HepG2 (cell line): ENCODE measurements around the gene GRAP. TPM values are rescaled to one million over a fixed set of nuclear protein-coding genes. Genes with fewer than 3 reads are reported as not detected.
A peak's percentile ranks its signal among the peaks of the same experiment; 100 is the strongest.

Experiments used
- AHR ChIP-seq: IDR thresholded peaks from 2 replicates; pipeline ENCODE4 v1.6.1; 2018; ENCODE audit warnings: missing genetic modification reagents, missing compliant biosample characterization
- ATAD3A ChIP-seq: sonication (generic); formaldehyde crosslinking; IDR thresholded peaks from 2 replicates; pipeline ENCODE4 v1.4.0; 2020; ENCODE audit warnings: missing genetic modification reagents
- CREM ChIP-seq, 2 experiments: sonication (generic) in 1 of 2; formaldehyde crosslinking in 1 of 2; IDR thresholded peaks; 2 replicates each; pipeline versions ENCODE4 v1.4.0 to v1.6.1; 2016 to 2020; ENCODE audit warnings: antibody characterized with exemption in 1 of 2, mild to moderate bottlenecking in 1 of 2, missing genetic modification reagents in 1 of 2
- E2F2 ChIP-seq: sonication (generic); formaldehyde crosslinking; IDR thresholded peaks from 2 replicates; pipeline ENCODE4 v1.4.0; 2020; ENCODE audit warnings: missing genetic modification reagents, borderline replicate concordance
- ETV6 ChIP-seq: sonication (generic); formaldehyde crosslinking; conservative IDR thresholded peaks from 2 replicates; pipeline ENCODE4 v1.4.0; 2020; ENCODE audit warnings: missing genetic modification reagents
- HMGXB4 ChIP-seq, 2 experiments: sonication (generic) in 1 of 2; formaldehyde crosslinking in 1 of 2; IDR thresholded peaks; 2 replicates each; pipeline versions ENCODE4 v1.4.0 to v1.6.1; 2018 to 2020; ENCODE audit warnings: missing genetic modification reagents in 2 of 2, borderline replicate concordance in 1 of 2, low read depth in 1 of 2, mild to moderate bottlenecking in 1 of 2, missing biosample characterization in 1 of 2
- JARID2 ChIP-seq: sonication (generic); formaldehyde crosslinking; IDR thresholded peaks from 2 replicates; pipeline ENCODE4 v1.8.1; 2023; ENCODE audit warnings: missing genetic modification reagents, inconsistent platforms; ENCODE audit not compliant: insufficient replicate concordance
- KMT2A ChIP-seq: sonication (generic); formaldehyde crosslinking; IDR thresholded peaks from 2 replicates; pipeline ENCODE4 v1.4.0; 2020; ENCODE audit warnings: missing genetic modification reagents
- PLRG1 ChIP-seq: fragments of 450-650 bp; conservative IDR thresholded peaks from 2 replicates; pipeline ENCODE4 v1.6.1; 2016
- PRDM15 ChIP-seq: sonication (generic); formaldehyde crosslinking; IDR thresholded peaks from 2 replicates; pipeline ENCODE4 v1.4.0; 2020; ENCODE audit warnings: missing genetic modification reagents
- RBM39 ChIP-seq: fragments of 200-400 bp; formaldehyde crosslinking; IDR thresholded peaks from one replicate; pipeline ENCODE4 v1.6.1; 2018; ENCODE audit warnings: antibody characterized with exemption, mild to moderate bottlenecking, low read depth, low read length; ENCODE audit not compliant: poor library complexity, severe bottlenecking
- RFXAP ChIP-seq: sonication (generic); formaldehyde crosslinking; IDR thresholded peaks from 2 replicates; pipeline ENCODE4 v1.4.0; 2020; ENCODE audit warnings: missing genetic modification reagents, borderline replicate concordance
- SMAD1 ChIP-seq: sonication (generic); formaldehyde crosslinking; IDR thresholded peaks from 2 replicates; pipeline ENCODE4 v1.4.0; 2020; ENCODE audit warnings: missing genetic modification reagents, low read depth, mild to moderate bottlenecking, borderline replicate concordance
- SP2 ChIP-seq: sonication (generic); formaldehyde crosslinking; IDR thresholded peaks from 2 replicates; pipeline ENCODE4 v1.5.1; 2020; ENCODE audit warnings: mild to moderate bottlenecking, missing genetic modification reagents
- TBX2 ChIP-seq: sonication (generic); formaldehyde crosslinking; IDR thresholded peaks from 2 replicates; pipeline ENCODE4 v1.5.0; 2020; ENCODE audit warnings: missing genetic modification reagents, mild to moderate bottlenecking, borderline replicate concordance
- TRIM24 ChIP-seq: sonication (generic); formaldehyde crosslinking; IDR thresholded peaks from 2 replicates; pipeline ENCODE4 v1.8.0; 2022; ENCODE audit warnings: mild to moderate bottlenecking, missing genetic modification reagents
- ZNF143 ChIP-seq: sonication (generic); formaldehyde crosslinking; IDR thresholded peaks from 2 replicates; pipeline ENCODE4 v1.4.0; 2020; ENCODE audit warnings: missing genetic modification reagents
- ZNF337 ChIP-seq: sonication (generic); formaldehyde crosslinking; IDR thresholded peaks from 2 replicates; pipeline ENCODE4 v1.5.1; 2020; ENCODE audit warnings: missing genetic modification reagents, low read depth, mild to moderate bottlenecking, borderline replicate concordance
- ZNF432 ChIP-seq: sonication (generic); formaldehyde crosslinking; IDR thresholded peaks from 2 replicates; pipeline ENCODE4 v1.5.0; 2020; ENCODE audit warnings: missing genetic modification reagents, mild to moderate bottlenecking, borderline replicate concordance
- ZNF547 ChIP-seq: sonication (generic); formaldehyde crosslinking; IDR thresholded peaks from 2 replicates; pipeline ENCODE4 v1.5.1; 2020; ENCODE audit warnings: mild to moderate bottlenecking, missing genetic modification reagents
- ZNF550 ChIP-seq: sonication (generic); formaldehyde crosslinking; IDR thresholded peaks from 2 replicates; pipeline ENCODE4 v1.4.0; 2020; ENCODE audit warnings: mild to moderate bottlenecking, missing genetic modification reagents, borderline replicate concordance
- ZSCAN31 ChIP-seq: sonication (generic); formaldehyde crosslinking; IDR thresholded peaks from 2 replicates; pipeline ENCODE4 v1.5.0; 2020; ENCODE audit warnings: low read depth, mild to moderate bottlenecking, missing genetic modification reagents
- polyA plus RNA-seq, 8 experiments: library from polyadenylated mRNA; depleted of rRNA in 3 of 8; stranded (reverse) in 7 of 8; unstranded in 1 of 8; fragments of >200 nt; fragmentation: Illumina TruSeq in 4 of 8; extraction: Trizol in 4 of 8; gene quantifications; 2 replicates each; pipeline versions ENCODE4 v1.2.1 to v1.2.3, GENCODE V29; 2011 to 2016; ENCODE audit warnings: low read depth in 4 of 8, missing spikeins in 1 of 8, mixed read lengths in 1 of 8; ENCODE audit not compliant: insufficient read depth in 1 of 8
- total RNA-seq, 5 experiments: library from RNA; depleted of rRNA; stranded (reverse); fragments of >200 nt; fragmentation: Illumina TruSeq; extraction: Trizol; gene quantifications; 2 replicates each; pipeline ENCODE4 v1.2.3, GENCODE V29; 2016; ENCODE audit warnings: low read depth in 1 of 5

The GRAP gene
- total and polyA plus RNA-seq, 2 of the 13 experiments (the other 11 are each of a cell fraction or from before 2014, with no cell fraction given): 0.77 to 1.7 TPM

- TF ChIP-seq HMGXB4 (CRISPR knock-in tag; IDR thresholded peaks at IDR 0.05; ENCODE audit: borderline replicate concordance in 1 of 2, low read depth in 1 of 2): peak; percentile 11 to 13; a peak in 2 of 4 replicates
- no peak for TF ChIP-seq SP2 (CRISPR knock-in tag)
- TF ChIP-seq PRDM15: peak; percentile 36; the same call in 1 of the 2 replicates
- no peak for TF ChIP-seq TRIM24 (CRISPR knock-in tag)
- TF ChIP-seq ZNF337 (CRISPR knock-in tag): no peak
- no peak for TF ChIP-seq PLRG1
- TF ChIP-seq AHR: no peak
- TF ChIP-seq ZNF143 (CRISPR knock-in tag): 0 out of 2 replicates have a peak, but pooled peaks have one; percentile 26
- TF ChIP-seq ZNF550 (CRISPR knock-in tag): peak; percentile 63; the same call in 1 of the 2 replicates
- TF ChIP-seq JARID2 (CRISPR knock-in tag): no peak
- no peak for TF ChIP-seq ZNF432
- peak; percentile 3 for TF ChIP-seq RBM39
- no peak for TF ChIP-seq E2F2 (CRISPR knock-in tag)
- TF ChIP-seq KMT2A: peak; percentile 45; the same call in 1 of the 2 replicates
- TF ChIP-seq SMAD1 (CRISPR knock-in tag): 0 out of 2 replicates have a peak, but pooled peaks have one; percentile 71
- TF ChIP-seq CREM (IDR thresholded peaks at IDR 0.05): no peak
- no peak for TF ChIP-seq CREM (CRISPR knock-in tag; IDR thresholded peaks at IDR 0.05)
- no peak for TF ChIP-seq ZNF547 (CRISPR knock-in tag)
- TF ChIP-seq TBX2 (CRISPR knock-in tag): peak; percentile 35; the same call in 1 of the 2 replicates
- TF ChIP-seq ZSCAN31 (CRISPR knock-in tag): peak; percentile 54; the same call in 1 of the 2 replicates
- TF ChIP-seq ETV6: 0 out of 2 replicates have a peak, but pooled peaks have one; percentile 40
- no peak for TF ChIP-seq ATAD3A
- peak; percentile 62 for TF ChIP-seq RFXAP (CRISPR knock-in tag)
These were observed 43.0 kb downstream of the GRAP start (continued) for GRCh38 chr17:19003543-19004420.
